K562 (cell line): ENCODE data around the gene PFKL. TPM values are rescaled to one million over a fixed set of nuclear protein-coding genes. Genes with fewer than 3 reads are reported as not detected.

Experiments used
- ATAC-seq: fragments of 200-7000 bp; cut with Tn5 transposase; 3 replicates; pipeline ENCODE4 v1.9.1; 2020; ENCODE audit warnings: moderate library complexity
- BruUV-seq: library from RNA; stranded (reverse); fragments of 400-500 nt; replicated peaks from 2 replicates; lab custom pipeline; 2021; lab: Mats Ljungman, UMichigan
- CTCF ChIA-PET: fragments of 300-600 bp; formaldehyde crosslinking; extraction: SDS; loops from one replicate; lab custom pipeline; 2021; ENCODE audit warnings: low intra/inter-chr PET ratio; lab: Yijun Ruan, JAX
- POLR2A ChIA-PET: fragments of 300-600, 350-650 bp; sonication (Branson Sonifier 250); formaldehyde crosslinking; extraction: SDS; loops from one replicate; lab custom pipeline; 2021; ENCODE audit warnings: antibody characterized with exemption, inconsistent platforms; lab: Yijun Ruan, JAX
- DNase-seq, 4 experiments: peaks; one replicate each; pipeline versions ENCODE4 v3.0.0 to v3.0.0-alpha.2; 2011 to 2018; ENCODE audit warnings: low spot score in 3 of 4, mixed read lengths in 3 of 4; ENCODE audit errors: extremely low read depth in 1 of 4
- FAIRE-seq: peaks from 2 replicates; lab custom pipeline; 2011; peaks lifted over from hg19 to GRCh38; lab: Jason Lieb, UNC
- H2AFZ ChIP-seq: 2 replicates; pipeline ENCODE4 v1.6.0; 2011; ENCODE audit warnings: low read depth, low read length, control low read depth, inconsistent platforms
- H3K27ac ChIP-seq: fragments of 200-600 bp; 3 replicates; pipeline ENCODE4 v1.8.0; 2011; ENCODE audit warnings: low read depth, mild to moderate bottlenecking, control low read depth, inconsistent platforms, low read length, moderate library complexity, mixed read lengths; ENCODE audit errors: extremely low read depth
- H3K27me3 ChIP-seq, 2 experiments: fragments of 300-600 bp in 1 of 2; 2 replicates in 1 of 2; 3 replicates in 1 of 2; pipeline versions ENCODE4 v1.6.0 to v1.8.0; 2011; ENCODE audit warnings: inconsistent platforms in 2 of 2, low read length in 2 of 2, mild to moderate bottlenecking in 1 of 2, mixed read lengths in 1 of 2, moderate library complexity in 1 of 2; ENCODE audit not compliant: control insufficient read depth in 2 of 2, insufficient read depth in 2 of 2
- H3K36me3 ChIP-seq: fragments of 300-600 bp; 3 replicates; pipeline ENCODE4 v1.8.0; 2011; ENCODE audit warnings: mild to moderate bottlenecking, low read length, inconsistent platforms; ENCODE audit not compliant: control insufficient read depth, insufficient read depth
- H3K4me1 ChIP-seq, 2 experiments: fragments of 200-600 bp in 1 of 2; replicated peaks in 1 of 2; 2 replicates in 1 of 2; 3 replicates in 1 of 2; pipeline versions ENCODE4 v1.5.1 to v1.8.0; 2011; ENCODE audit warnings: inconsistent platforms in 2 of 2, low read length in 2 of 2, mild to moderate bottlenecking in 1 of 2, mixed read lengths in 1 of 2, moderate library complexity in 1 of 2; ENCODE audit not compliant: control insufficient read depth in 2 of 2, insufficient read depth in 2 of 2
- H3K4me2 ChIP-seq: 2 replicates; pipeline ENCODE4 v1.6.1; 2011; ENCODE audit warnings: low read length, control low read depth, inconsistent platforms, mixed read lengths; ENCODE audit not compliant: insufficient read depth
- H3K4me3 ChIP-seq: fragments of 200-600 bp; sonication (generic), shearing (Covaris generic); 2 replicates; pipeline ENCODE4 v1.5.1; 2016; ENCODE audit warnings: control low read depth, inconsistent platforms
- H3K79me2 ChIP-seq: fragments of 200-600 bp; 3 replicates; pipeline ENCODE4 v1.8.0; 2011; ENCODE audit warnings: low read length, inconsistent platforms; ENCODE audit not compliant: control insufficient read depth, insufficient read depth
- H3K9ac ChIP-seq, 2 experiments: 2 replicates each; pipeline versions ENCODE4 v1.6.0 to v1.6.1; 2011; ENCODE audit warnings: low read depth in 2 of 2, low read length in 2 of 2, control low read depth in 1 of 2, inconsistent platforms in 1 of 2, mild to moderate bottlenecking in 1 of 2, mixed read lengths in 1 of 2; ENCODE audit not compliant: insufficient read depth in 1 of 2
- H3K9me1 ChIP-seq: one replicate; pipeline ENCODE4 v1.6.0; 2011; ENCODE audit warnings: inconsistent platforms, mild to moderate bottlenecking, low read length, moderate library complexity; ENCODE audit not compliant: control insufficient read depth, insufficient read depth
- H3K9me3 ChIP-seq: replicated peaks from 2 replicates; pipeline ENCODE4 v1.5.1; 2011; ENCODE audit warnings: low read depth, low read length, inconsistent platforms; ENCODE audit not compliant: control insufficient read depth, insufficient read depth
- H4K20me1 ChIP-seq: replicated peaks from 2 replicates; pipeline ENCODE4 v1.6.1; 2011; ENCODE audit warnings: low read length, inconsistent platforms, mixed read lengths; ENCODE audit not compliant: control insufficient read depth, insufficient read depth
- CEBPB ChIP-seq: fragments of 450-650 bp; IDR thresholded peaks from 2 replicates; pipeline ENCODE4 v1.6.1; 2016; ENCODE audit warnings: missing genetic modification characterization, missing compliant biosample characterization
- CEBPG ChIP-seq, 3 experiments: fragments of 200-800 bp in 1 of 3; sonication (Bioruptor generic) in 1 of 3; sonication (generic) in 1 of 3; formaldehyde crosslinking in 1 of 3; IDR thresholded peaks in 2 of 3; conservative IDR thresholded peaks in 1 of 3; 2 replicates each; pipeline versions ENCODE4 v1.6.1 to v1.8.0; 2016 to 2022; ENCODE audit warnings: missing compliant biosample characterization in 2 of 3, missing genetic modification characterization in 2 of 3, mild to moderate bottlenecking in 1 of 3, missing genetic modification reagents in 1 of 3
- CTBP1 ChIP-seq: fragments of 450-650 bp; IDR thresholded peaks from 2 replicates; pipeline ENCODE4 v1.6.1; 2016; ENCODE audit warnings: borderline replicate concordance
- EGR1 ChIP-seq: fragments of 450-650 bp; conservative IDR thresholded peaks from 2 replicates; pipeline ENCODE4 v1.6.1; 2017; ENCODE audit warnings: mild to moderate bottlenecking
- FOSL1 ChIP-seq: fragments of 200-800 bp; sonication (Bioruptor generic); conservative IDR thresholded peaks from 2 replicates; pipeline ENCODE4 v1.6.1; 2016; ENCODE audit warnings: missing genetic modification characterization, missing compliant biosample characterization
- NFIC ChIP-seq: fragments of 450-650 bp; IDR thresholded peaks from 2 replicates; pipeline ENCODE4 v1.6.1; 2017; ENCODE audit warnings: mild to moderate bottlenecking, inconsistent platforms
- SMARCA4 ChIP-seq: fragments of 450-650 bp; IDR thresholded peaks from 2 replicates; pipeline ENCODE4 v1.6.1; 2016
- SOX6 ChIP-seq: fragments of 450-650 bp; IDR thresholded peaks from 2 replicates; pipeline ENCODE4 v1.6.1; 2014; ENCODE audit warnings: mild to moderate bottlenecking
- WGBS: fragments of 100-300 bp; shearing (Covaris generic); methylation state at CpG from one replicate; pipeline ENCODE4 v1.1.6; 2016; ENCODE audit warnings: low coverage, mixed read lengths; ENCODE audit not compliant: insufficient coverage; ENCODE audit errors: missing lambda C conversion rate; 5-methylcytosine and 5-hydroxymethylcytosine counted together
- in situ Hi-C: fragments of 300-500 bp; cut with MboI; formaldehyde crosslinking; loops from 4 replicates; pipeline ENCODE4 v1.15.0; 2018; ENCODE audit warnings: inconsistent platforms, mixed read lengths
- intact Hi-C: fragments of 100-400 bp; cut with micrococcal nuclease; formaldehyde crosslinking; loops from 2 replicates; pipeline ENCODE4 v1.14.2; 2022
- polyA plus RNA-seq, 8 experiments: library from polyadenylated mRNA; depleted of rRNA in 4 of 8; stranded (reverse) in 5 of 8; unstranded in 3 of 8; fragments of >200 nt; fragmentation: Nextera tagmentation in 2 of 8; fragmentation: Illumina TruSeq in 1 of 8; extraction: Ambion mirVana in 2 of 8; extraction: Trizol in 1 of 8; gene quantifications; 2 replicates each; pipeline versions ENCODE4 v1.2.1 to v1.2.3, GENCODE V29; 2011 to 2014; ENCODE audit warnings: inconsistent platforms in 1 of 8, missing spikeins in 1 of 8
- total RNA-seq, 7 experiments: library from RNA; depleted of rRNA in 6 of 7; stranded (reverse); fragments of >200 nt in 6 of 7; fragmentation: Illumina TruSeq in 2 of 7; extraction: Trizol in 2 of 7; gene quantifications; 2 replicates each; pipeline versions ENCODE4 v1.2.1 to v1.2.3, GENCODE V29; 2011 to 2021; ENCODE audit warnings: low replicate concordance in 1 of 7

Gene PFKL
- total and polyA plus RNA-seq, 9 of the 15 experiments (the other 6 are each of a cell fraction or from before 2014, with no cell fraction given), result 1.1 to 124 (median 45.6) TPM

DNA sequence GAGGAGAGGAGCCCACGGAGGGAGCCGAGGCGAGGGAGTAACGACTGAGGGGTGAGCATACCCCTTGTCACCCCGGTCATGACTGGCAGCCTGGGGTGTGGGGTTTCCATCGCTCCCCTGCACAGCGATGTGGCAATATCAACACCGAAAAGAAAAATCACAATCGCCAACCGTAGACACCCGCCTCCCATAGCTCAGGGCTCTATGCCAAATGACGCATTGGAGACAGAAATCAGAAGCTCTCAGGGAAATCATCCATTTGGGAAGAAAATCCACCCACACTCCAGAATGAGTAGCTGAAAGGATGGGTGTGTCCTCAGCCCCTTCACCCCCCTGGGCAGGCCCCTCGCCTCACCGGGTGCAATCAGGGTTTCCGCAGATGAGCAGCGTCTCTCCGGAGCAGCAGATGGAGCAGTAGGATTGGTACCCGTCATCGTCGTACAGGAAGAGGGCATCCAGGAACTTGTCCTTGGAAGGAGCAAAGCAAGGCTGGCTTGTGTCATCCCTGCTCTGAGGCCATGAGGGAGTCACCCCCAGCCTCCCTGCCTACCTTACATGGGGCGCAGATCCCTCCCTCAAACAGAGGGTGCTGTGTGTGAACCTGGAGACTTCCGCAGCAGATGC is 40.7 kb upstream of the PFKL start:
- no peaks in the 10 kb centered on the region for H3K9me3 ChIP-seq
- no peak overlapping the region for H3K4me2 ChIP-seq
- no peaks in the 10 kb centered on the region for H3K36me3 ChIP-seq
- intact Hi-C loops, result no loop called here
- H3K27ac ChIP-seq, result no peak overlapping the region
- no TSS peak for BruUV-seq
- 5% methylated on average over 22 of the region's 22 CpGs for WGBS
- POLR2A ChIA-PET, result interaction anchor here (0.6 to 1.3 kb wide), 3 partner anchors 9 to 25 kb away, joined by 3 to 6 read pairs (median 4); no protein-coding TSS in a partner anchor
- ATAC-seq (no peak), DNase-seq (no peak), FAIRE-seq (no peak)
- H3K79me2 ChIP-seq, result no peaks in the 10 kb centered on the region
- in situ Hi-C loops, result no loop called here
- H3K4me3 ChIP-seq, result no peak overlapping the region
- CTCF ChIA-PET, result no interaction called here
- TF ChIP-seq SOX6, result no peak
- no peak for TF ChIP-seq CEBPG (CRISPR knock-in tag; IDR thresholded peaks at IDR 0.05)
- TF ChIP-seq CEBPG (tag; conservative IDR thresholded peaks at IDR 0.05 in 1 of 2, IDR thresholded peaks at IDR 0.05 in 1 of 2), result peak in 1 of 2 experiments; percentile 58; a peak in 2 of 4 replicates
- TF ChIP-seq EGR1, result peak; percentile 26; the same call in 1 of the 2 replicates
- TF ChIP-seq FOSL1 (tag), result no peak
- no peak for TF ChIP-seq SMARCA4
- peak; percentile 41; the same call in 1 of the 2 replicates for TF ChIP-seq CEBPB (tag)
- TF ChIP-seq NFIC, result peak; percentile 7; the same call in 1 of the 2 replicates
- 0 out of 2 replicates have a peak, but pooled peaks have one; percentile 31 for TF ChIP-seq CTBP1
- H3K4me1 ChIP-seq, result peaks cover 0 to 29% of the 10 kb centered on the region in 2 experiments; a peak in 2 of 5 replicates
- H3K9ac ChIP-seq, result no peak overlapping the region
- H3K9me1 ChIP-seq, result no peaks in the 10 kb centered on the region
- peaks cover 32 to 62% of the 10 kb centered on the region in 2 experiments for H3K27me3 ChIP-seq
- no peak overlapping the region for H2AFZ ChIP-seq
- H4K20me1 ChIP-seq, result peaks cover 6% of the 10 kb centered on the region; the same call in 1 of the 2 replicates
